Heart left ventricle (tissue), 13 donors: Measurements from ENCODE around the gene PDE6D.

ENCODE experiments used
- POLR2A ChIP-seq, 2 donors: fragments of 450-650 bp; IDR thresholded peaks; one replicate each; pipeline ENCODE4 v1.6.1; 2017; ENCODE audit warnings: antibody characterized with exemption in 2 of 2, mild to moderate bottlenecking in 2 of 2, moderate library complexity in 2 of 2
- TF ChIP-seq, protein P1 (sequence below), 12 donors: fragments of 200-600 bp; sonication (generic) in 4 of 12; IDR thresholded peaks; one replicate each; pipeline versions ENCODE4 v1.5.0 to v1.8.0; 2018 to 2022; ENCODE audit warnings: antibody characterized with exemption in 12 of 12, mild to moderate bottlenecking in 5 of 12
- donor health status: ischemic (EF 13 %, LVEDD 7.1; RV severe dilation, severe dysfunction).
- donor health status: DM: no; HTN: yes; CAD: no.
- donor health status: DM: no; HTN: no; CAD: no.
- donor health status: ischemic (EF 25% LVEDD 6.9; RV normal size, moderate dysfunction).
- donor health status: ischemic (EF 25% LVEDD 5.7; RV mildly dilated, moderate dysfunction).
- donor health status: ischemic (EF 35%, LVEDD 5.7; RV mildly dilated, moderate dysfunction).
- donor health status: nonischemic (EF 11% LVEDD 7.7; RV severe dilation, severe dysfunction).
- donor health status: DM: yes; HTN: yes; CAD: no.
- donor health status: PGD.
- donor health status: ischemic (EF 29% LVEDD 5.4; RV normal size, mild dysfunction).
- donor health status: nonischemic (EF 23%, LVEDD 6.1; RV moderate dilation, normal function).

- TF ChIP-seq POLR2A (IDR thresholded peaks at IDR 0.05): no peak
- TF ChIP-seq, protein P1, sequence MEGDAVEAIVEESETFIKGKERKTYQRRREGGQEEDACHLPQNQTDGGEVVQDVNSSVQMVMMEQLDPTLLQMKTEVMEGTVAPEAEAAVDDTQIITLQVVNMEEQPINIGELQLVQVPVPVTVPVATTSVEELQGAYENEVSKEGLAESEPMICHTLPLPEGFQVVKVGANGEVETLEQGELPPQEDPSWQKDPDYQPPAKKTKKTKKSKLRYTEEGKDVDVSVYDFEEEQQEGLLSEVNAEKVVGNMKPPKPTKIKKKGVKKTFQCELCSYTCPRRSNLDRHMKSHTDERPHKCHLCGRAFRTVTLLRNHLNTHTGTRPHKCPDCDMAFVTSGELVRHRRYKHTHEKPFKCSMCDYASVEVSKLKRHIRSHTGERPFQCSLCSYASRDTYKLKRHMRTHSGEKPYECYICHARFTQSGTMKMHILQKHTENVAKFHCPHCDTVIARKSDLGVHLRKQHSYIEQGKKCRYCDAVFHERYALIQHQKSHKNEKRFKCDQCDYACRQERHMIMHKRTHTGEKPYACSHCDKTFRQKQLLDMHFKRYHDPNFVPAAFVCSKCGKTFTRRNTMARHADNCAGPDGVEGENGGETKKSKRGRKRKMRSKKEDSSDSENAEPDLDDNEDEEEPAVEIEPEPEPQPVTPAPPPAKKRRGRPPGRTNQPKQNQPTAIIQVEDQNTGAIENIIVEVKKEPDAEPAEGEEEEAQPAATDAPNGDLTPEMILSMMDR (IDR thresholded peaks at IDR 0.05): no peak
Observed at GRCh38 chr2:231820786-231821303, 39.8 kb upstream of the PDE6D start.
